GM12892 (cell line): ENCODE measurements around the gene NCAPD2.

ENCODE experiments used
- DNase-seq: peaks from one replicate; pipeline ENCODE4 v3.0.0; 2011; ENCODE audit not compliant: insufficient read length
- FAIRE-seq: peaks from 2 replicates; lab custom pipeline; 2011; peaks lifted over from hg19 to GRCh38; lab: Jason Lieb, UNC
- POLR2A ChIP-seq: IDR thresholded peaks from 2 replicates; pipeline ENCODE4 v1.6.1; 2011; ENCODE audit warnings: low read depth, low read length, control low read depth
- POLR2AphosphoS5 ChIP-seq: IDR thresholded peaks from 2 replicates; pipeline ENCODE4 v1.6.1; 2011; ENCODE audit warnings: low read depth, low read length, control low read depth
- TAF1 ChIP-seq: IDR thresholded peaks from 2 replicates; pipeline ENCODE4 v1.6.1; 2011; ENCODE audit warnings: low read depth, mild to moderate bottlenecking, control low read depth, low read length, borderline replicate concordance

Gene NCAPD2

GRCh38 chr12:6452944-6453630 is 40.8 kb upstream of the NCAPD2 start:
- DNase-seq: no peak
- FAIRE-seq: no peak
- TF ChIP-seq TAF1: no peak
- peak; percentile 69; the same call in 1 of the 2 replicates for TF ChIP-seq POLR2AphosphoS5
- peak; percentile 50; the same call in 1 of the 2 replicates for TF ChIP-seq POLR2A

GRCh38 chr12:6457220-6457945 is 36.5 kb upstream of the NCAPD2 start:
- FAIRE-seq (no peak), DNase-seq (no peak)
- TF ChIP-seq POLR2A (peak; percentile 69), TAF1 (no peak)

- DNase-seq: no peak
- peak; percentile 56 for TF ChIP-seq POLR2AphosphoS5
- 0 out of 2 replicates have a peak, but pooled peaks have one; percentile 47 for TF ChIP-seq POLR2A
- no peak for TF ChIP-seq TAF1
- no peak for FAIRE-seq
These were observed 35.5 kb upstream of the NCAPD2 start for GRCh38 chr12:6458281-6459003.

- FAIRE-seq (peak; percentile 33), DNase-seq (no peak)
- TF ChIP-seq POLR2AphosphoS5: no peak; the same call in 1 of the 2 replicates
- TF ChIP-seq TAF1: no peak
- peak; percentile 28 for TF ChIP-seq POLR2A
These were observed 34.9 kb upstream of the NCAPD2 start for GRCh38 chr12:6459004-6459337.

- FAIRE-seq: no peak
- TF ChIP-seq POLR2AphosphoS5: no peak; the same call in 1 of the 2 replicates
- no peak for TF ChIP-seq POLR2A
- TF ChIP-seq TAF1: no peak
- DNase-seq: no peak
These were observed 33.0 kb upstream of the NCAPD2 start for GRCh38 chr12:6460751-6461371.

- TF ChIP-seq POLR2AphosphoS5 (peak; percentile 81), POLR2A (peak; percentile 71), TAF1 (0 out of 2 replicates have a peak, but pooled peaks have one; percentile 36)
- FAIRE-seq (peak; percentile 99), DNase-seq (peak; percentile 79)
These were observed 32.3 kb upstream of the NCAPD2 start for GRCh38 chr12:6461401-6462233.

- DNase-seq (no peak), FAIRE-seq (peak; percentile 86)
- no peak for TF ChIP-seq POLR2A
- no peak for TF ChIP-seq TAF1
- no peak for TF ChIP-seq POLR2AphosphoS5
These were observed 31.5 kb upstream of the NCAPD2 start for GRCh38 chr12:6462234-6462995.

GRCh38 chr12:6463216-6463615 is 30.7 kb upstream of the NCAPD2 start:
- DNase-seq: no peak
- FAIRE-seq: no peak
- TF ChIP-seq POLR2A: no peak

- no peak for FAIRE-seq
- no peak for DNase-seq
- TF ChIP-seq TAF1 (no peak), POLR2A (no peak)
These were observed 30.0 kb upstream of the NCAPD2 start for GRCh38 chr12:6463858-6464257.

GRCh38 chr12:6464531-6464930 is 29.4 kb upstream of the NCAPD2 start:
- no peak for FAIRE-seq
- no peak for DNase-seq
- TF ChIP-seq POLR2A (no peak), TAF1 (no peak), POLR2AphosphoS5 (no peak; the same call in 1 of the 2 replicates)
